DND-41 (cell line): ENCODE measurements around the gene BPIFB2.

ENCODE experiments used
- ATAC-seq: fragments of 200-7000 bp; cut with Tn5 transposase; 3 replicates; pipeline ENCODE4 v1.9.1; 2021; ENCODE audit warnings: low read depth; ENCODE audit not compliant: insufficient read depth
- DNase-seq: peaks from one replicate; pipeline ENCODE4 v3.0.0-alpha.2; 2020
- H2AFZ ChIP-seq: 2 replicates; pipeline ENCODE4 v1.6.0; 2012; ENCODE audit warnings: low read depth, low read length
- H3K27ac ChIP-seq: 2 replicates; pipeline ENCODE4 v1.5.1; 2012; ENCODE audit warnings: low read length, inconsistent platforms
- H3K27me3 ChIP-seq: fragments of 200-600 bp; sonication (generic); 2 replicates; pipeline ENCODE4 v1.6.0; 2012; ENCODE audit warnings: low read length, mild to moderate bottlenecking, inconsistent platforms; ENCODE audit not compliant: insufficient read depth, poor library complexity
- H3K36me3 ChIP-seq: 2 replicates; pipeline ENCODE4 v1.5.1; 2012; ENCODE audit warnings: low read length, inconsistent platforms; ENCODE audit not compliant: insufficient read depth
- H3K4me1 ChIP-seq: 2 replicates; pipeline ENCODE4 v1.5.1; 2012; ENCODE audit warnings: mild to moderate bottlenecking, low read length; ENCODE audit not compliant: insufficient read depth
- H3K4me2 ChIP-seq: 2 replicates; pipeline ENCODE4 v1.6.0; 2012; ENCODE audit warnings: mild to moderate bottlenecking, moderate library complexity, low read length, inconsistent platforms; ENCODE audit not compliant: insufficient read depth
- H3K4me3 ChIP-seq, 2 experiments: fragments of 200-600 bp in 1 of 2; shearing (Covaris generic) in 1 of 2; 2 replicates each; pipeline ENCODE4 v1.5.1; 2012 to 2016; ENCODE audit warnings: inconsistent platforms in 2 of 2, low read length in 2 of 2, mild to moderate bottlenecking in 2 of 2, low read depth in 1 of 2, moderate library complexity in 1 of 2
- H3K79me2 ChIP-seq: 2 replicates; pipeline ENCODE4 v1.6.0; 2012; ENCODE audit warnings: low read length, inconsistent platforms; ENCODE audit not compliant: insufficient read depth
- H3K9ac ChIP-seq: 2 replicates; pipeline ENCODE4 v1.6.0; 2012; ENCODE audit warnings: low read depth, mild to moderate bottlenecking, inconsistent platforms, low read length, moderate library complexity
- H3K9me3 ChIP-seq: 2 replicates; pipeline ENCODE4 v1.5.1; 2012; ENCODE audit warnings: low read length, moderate library complexity, mild to moderate bottlenecking, inconsistent platforms; ENCODE audit not compliant: insufficient read depth, severe bottlenecking
- H4K20me1 ChIP-seq: 2 replicates; pipeline ENCODE4 v1.6.0; 2012; ENCODE audit warnings: low read length; ENCODE audit not compliant: insufficient read depth
- EZH2 ChIP-seq: IDR thresholded peaks from 3 replicates; pipeline ENCODE4 v1.6.1; 2012; ENCODE audit warnings: borderline replicate concordance, low read depth, mild to moderate bottlenecking, moderate library complexity, low read length, inconsistent platforms; ENCODE audit not compliant: severe bottlenecking
- TF ChIP-seq, protein P1 (sequence below): IDR thresholded peaks from 2 replicates; pipeline ENCODE4 v1.5.1; 2012; ENCODE audit warnings: borderline replicate concordance, low read length, moderate library complexity, mild to moderate bottlenecking; ENCODE audit not compliant: poor library complexity, severe bottlenecking; ENCODE audit errors: extremely low read depth

Gene BPIFB2

GRCh38 chr20:33007376-33008335 is at the start of gene BPIFB2:
Gene BPIFB2, plus strand, starts transcription at chr20:33007704. Its CDS starts 871 bp downstream, at chr20:33008575.
- ATAC-seq (no peak), DNase-seq (no peak)
- Histone ChIP-seq H4K20me1 (no peaks in the 10 kb centered on the region), H3K27ac (no peak within 1 kb of the TSS), H3K9ac (no peak within 1 kb of the TSS), H3K4me1 (no peaks in the 10 kb centered on the region), H3K4me2 (no peak within 1 kb of the TSS), H3K9me3 (no peaks in the 10 kb centered on the region), H3K79me2 (no peaks in the 10 kb centered on the region), H3K36me3 (no peaks in the 10 kb centered on the region), H3K27me3 (no peaks in the 10 kb centered on the region), H2AFZ (no peak within 1 kb of the TSS), H3K4me3 (no peak within 1 kb of the TSS)
- TF ChIP-seq EZH2: no peak
- TF ChIP-seq, protein P1, sequence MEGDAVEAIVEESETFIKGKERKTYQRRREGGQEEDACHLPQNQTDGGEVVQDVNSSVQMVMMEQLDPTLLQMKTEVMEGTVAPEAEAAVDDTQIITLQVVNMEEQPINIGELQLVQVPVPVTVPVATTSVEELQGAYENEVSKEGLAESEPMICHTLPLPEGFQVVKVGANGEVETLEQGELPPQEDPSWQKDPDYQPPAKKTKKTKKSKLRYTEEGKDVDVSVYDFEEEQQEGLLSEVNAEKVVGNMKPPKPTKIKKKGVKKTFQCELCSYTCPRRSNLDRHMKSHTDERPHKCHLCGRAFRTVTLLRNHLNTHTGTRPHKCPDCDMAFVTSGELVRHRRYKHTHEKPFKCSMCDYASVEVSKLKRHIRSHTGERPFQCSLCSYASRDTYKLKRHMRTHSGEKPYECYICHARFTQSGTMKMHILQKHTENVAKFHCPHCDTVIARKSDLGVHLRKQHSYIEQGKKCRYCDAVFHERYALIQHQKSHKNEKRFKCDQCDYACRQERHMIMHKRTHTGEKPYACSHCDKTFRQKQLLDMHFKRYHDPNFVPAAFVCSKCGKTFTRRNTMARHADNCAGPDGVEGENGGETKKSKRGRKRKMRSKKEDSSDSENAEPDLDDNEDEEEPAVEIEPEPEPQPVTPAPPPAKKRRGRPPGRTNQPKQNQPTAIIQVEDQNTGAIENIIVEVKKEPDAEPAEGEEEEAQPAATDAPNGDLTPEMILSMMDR: no peak

GRCh38 chr20:32958574-32958973 is 48.9 kb upstream of the BPIFB2 start:
- TF ChIP-seq, protein P1: no peak
- no peak for TF ChIP-seq EZH2
- no peak for DNase-seq
- H3K36me3 ChIP-seq: no peaks in the 10 kb centered on the region
- H2AFZ ChIP-seq: no peak overlapping the region
- H4K20me1 ChIP-seq: no peaks in the 10 kb centered on the region
- no peaks in the 10 kb centered on the region for H3K27me3 ChIP-seq
- H3K4me3 ChIP-seq: no peak overlapping the region
- ATAC-seq: no peak
- no peaks in the 10 kb centered on the region for H3K79me2 ChIP-seq
- no peak overlapping the region for H3K9ac ChIP-seq
- H3K9me3 ChIP-seq: peaks cover 26% of the 10 kb centered on the region
- H3K4me1 ChIP-seq: no peaks in the 10 kb centered on the region
- no peak overlapping the region for H3K4me2 ChIP-seq
- H3K27ac ChIP-seq: no peak overlapping the region

GRCh38 chr20:32959351-32960221 is 47.9 kb upstream of the BPIFB2 start:
- Histone ChIP-seq H3K9me3 (peaks cover 24% of the 10 kb centered on the region), H3K79me2 (no peaks in the 10 kb centered on the region), H3K4me3 (no peak overlapping the region), H3K36me3 (no peaks in the 10 kb centered on the region), H3K4me1 (no peaks in the 10 kb centered on the region), H3K4me2 (no peak overlapping the region), H4K20me1 (no peaks in the 10 kb centered on the region), H3K27me3 (no peaks in the 10 kb centered on the region), H2AFZ (no peak overlapping the region), H3K9ac (no peak overlapping the region), H3K27ac (no peak overlapping the region)
- no peak for ATAC-seq
- no peak for DNase-seq
- TF ChIP-seq EZH2: no peak
- TF ChIP-seq, protein P1: no peak
